Keratinocyte (primary cell): ENCODE results near the gene IFT43.

ENCODE experiments used
- CTCF ChIP-seq, 3 experiments: IDR thresholded peaks in 1 of 3; conservative IDR thresholded peaks in 1 of 3; optimal IDR thresholded peaks in 1 of 3; 2 replicates in 2 of 3; 3 replicates in 1 of 3; pipeline versions ENCODE3 to v1.5.1; 2011; ENCODE audit warnings: low read length in 3 of 3, mild to moderate bottlenecking in 3 of 3, moderate library complexity in 2 of 3, control low read depth in 1 of 3, inconsistent platforms in 1 of 3; ENCODE audit not compliant: insufficient read depth in 2 of 3; ENCODE audit errors: extremely low read depth in 1 of 3
- EZH2 ChIP-seq: IDR thresholded peaks from one replicate; pipeline ENCODE4 v1.6.1; 2012; ENCODE audit warnings: inconsistent platforms, mild to moderate bottlenecking, low read length, moderate library complexity

GRCh38 chr14:76065519-76065918, 80.0 kb downstream of the IFT43 start:
- no peak for TF ChIP-seq CTCF (optimal IDR thresholded peaks at IDR 0.05 in 1 of 3, IDR thresholded peaks at IDR 0.05 in 1 of 3, conservative IDR thresholded peaks at IDR 0.05 in 1 of 3; ENCODE audit: extremely low read depth in 1 of 3, insufficient read depth in 2 of 3, low read length in 3 of 3)
- TF ChIP-seq EZH2 = no peak
